IPS-18c (cell line): ENCODE results near the gene MTURN.
"Not testable (repeated sequence)": the region's sequence is repeated elsewhere in the genome, so short reads cannot be mapped to it uniquely, and the experiment has no call there.

ENCODE experiments used
- H3K4me3 ChIP-seq: 2 replicates; pipeline ENCODE4 v1.7.0; 2013; ENCODE audit warnings: low read depth, mild to moderate bottlenecking, low read length, moderate library complexity; ENCODE audit not compliant: insufficient read depth
- H3K9me3 ChIP-seq: one replicate; pipeline ENCODE4 v1.6.1; 2013; ENCODE audit warnings: mild to moderate bottlenecking, low read length, moderate library complexity; ENCODE audit not compliant: control insufficient read depth, insufficient read depth

Gene MTURN

DNA sequence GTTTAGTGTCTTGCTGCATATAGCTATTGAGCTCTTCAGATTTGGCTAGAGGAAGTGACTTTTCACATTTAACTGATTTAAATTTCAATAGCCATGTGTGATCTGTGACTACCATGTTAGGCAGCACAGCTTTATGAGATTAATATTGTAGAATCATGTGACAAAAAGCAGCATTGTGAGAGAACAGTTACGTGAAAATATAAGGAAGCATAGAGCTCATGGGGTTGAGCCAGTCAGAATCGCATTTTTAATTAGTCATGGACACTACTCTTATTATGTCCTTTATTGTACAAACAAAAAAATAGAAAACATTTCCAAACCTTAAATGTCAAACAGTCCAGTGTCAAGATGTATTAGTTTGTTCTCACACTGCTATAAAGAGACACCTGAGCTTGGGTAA is 48.0 kb downstream of the MTURN start:
- Histone ChIP-seq H3K4me3 (no peak overlapping the region), H3K9me3 (peaks cover 6% of the 10 kb centered on the region)

DNA sequence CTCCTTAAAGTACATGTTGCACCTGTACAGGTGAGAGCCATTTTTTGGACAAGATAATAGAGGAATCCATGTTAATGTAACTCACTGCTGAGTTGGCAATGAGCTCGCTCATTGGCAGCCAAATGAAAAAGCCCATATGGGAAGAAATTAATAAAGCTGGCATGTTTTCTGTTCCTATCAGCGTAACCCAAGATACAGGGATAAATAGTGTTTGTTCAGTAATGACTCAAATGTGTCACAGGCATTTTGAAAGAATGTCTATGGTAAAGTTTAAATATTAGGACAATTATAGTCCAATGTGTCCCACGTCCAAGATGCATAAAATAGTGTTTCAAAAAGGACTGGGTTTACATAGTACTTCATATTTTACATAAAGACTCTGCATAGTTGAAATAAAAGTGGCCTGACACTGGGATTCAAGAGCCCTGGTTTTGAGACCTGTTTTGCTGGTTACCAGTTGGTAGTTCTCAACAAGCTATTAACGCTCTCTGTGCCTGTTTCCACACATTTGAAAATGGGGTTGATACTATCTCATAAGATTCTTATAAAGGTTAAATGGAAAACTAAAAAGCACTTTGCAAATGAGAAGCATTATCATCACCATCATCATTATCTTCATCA is 49.1 kb downstream of the MTURN start:
- Histone ChIP-seq H3K9me3 (peaks cover 6% of the 10 kb centered on the region), H3K4me3 (no peak overlapping the region)

DNA sequence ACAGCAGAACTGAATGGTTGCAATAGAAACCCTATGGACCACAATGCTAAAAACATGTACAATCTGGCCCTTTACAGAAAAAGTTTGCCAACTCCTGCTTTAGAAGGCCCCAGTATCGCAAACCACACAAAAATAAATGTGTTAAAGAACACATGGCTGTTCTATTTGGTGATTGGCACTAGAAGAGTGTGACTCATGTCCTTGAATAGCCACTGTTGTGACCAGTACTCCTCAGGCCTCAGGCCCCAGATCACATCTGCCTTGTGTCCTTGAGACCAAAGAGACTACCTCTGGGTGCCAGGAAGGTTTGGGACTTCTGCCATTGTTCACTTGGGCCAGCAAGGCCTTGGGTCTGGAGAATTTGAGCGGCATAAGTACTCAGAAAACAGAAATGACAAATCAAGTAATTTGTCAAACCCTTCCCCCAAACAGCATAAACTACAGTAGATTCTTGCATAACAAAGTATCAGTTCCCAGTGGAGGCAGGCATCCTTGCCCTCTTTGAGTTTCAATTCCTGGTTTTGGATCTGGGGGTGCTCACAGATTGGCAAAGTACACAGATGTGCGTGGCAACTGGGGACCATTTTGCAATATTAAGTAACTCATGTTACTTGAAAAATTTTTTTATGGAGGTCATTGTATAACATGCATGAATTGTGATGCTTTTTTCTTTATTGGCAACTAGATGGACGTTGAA is 50.2 kb downstream of the MTURN start:
- peaks cover 6% of the 10 kb centered on the region for H3K9me3 ChIP-seq
- no peak overlapping the region for H3K4me3 ChIP-seq

DNA sequence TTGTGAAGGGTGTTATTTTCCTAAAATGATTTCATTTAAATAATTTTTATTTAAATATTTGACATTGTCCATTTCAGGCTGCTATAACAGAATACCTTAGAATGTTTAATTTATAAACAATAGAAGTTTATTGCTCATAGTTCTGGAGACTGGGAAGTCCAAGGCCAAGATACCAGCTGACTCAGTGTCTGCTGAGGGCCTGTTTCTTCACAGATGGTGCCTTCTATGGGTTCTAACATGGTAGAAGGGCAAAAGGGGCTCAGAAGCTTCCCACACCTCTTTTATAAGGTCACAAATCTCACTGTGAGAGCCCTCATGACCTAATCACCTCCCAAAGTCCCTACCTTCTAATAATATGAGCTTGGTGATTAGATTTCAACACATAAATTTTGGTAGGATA is 50.7 kb downstream of the MTURN start:
- peaks cover 6% of the 10 kb centered on the region for H3K9me3 ChIP-seq
- no peak overlapping the region for H3K4me3 ChIP-seq

DNA sequence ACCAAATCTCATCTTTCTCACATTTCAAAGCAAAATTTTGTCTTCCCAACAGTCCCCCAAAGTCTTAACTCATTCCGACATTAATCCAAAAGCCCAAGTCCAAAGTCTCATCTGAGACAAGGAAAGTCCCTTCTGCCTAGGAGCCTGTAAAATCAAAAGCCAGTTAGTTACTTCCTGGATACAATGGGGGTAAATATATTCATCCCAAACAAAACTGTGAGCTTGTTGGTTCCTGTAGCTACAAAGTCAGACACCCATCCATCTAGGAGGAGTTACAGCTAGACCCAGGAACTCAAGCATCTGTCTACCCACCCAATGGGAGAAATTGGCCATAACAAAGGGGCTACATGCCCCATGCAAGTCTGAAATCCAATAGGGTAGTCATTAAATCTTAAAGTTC is 51.9 kb downstream of the MTURN start:
- Histone ChIP-seq H3K9me3 (peaks cover 6% of the 10 kb centered on the region), H3K4me3 (no peak overlapping the region)

DNA sequence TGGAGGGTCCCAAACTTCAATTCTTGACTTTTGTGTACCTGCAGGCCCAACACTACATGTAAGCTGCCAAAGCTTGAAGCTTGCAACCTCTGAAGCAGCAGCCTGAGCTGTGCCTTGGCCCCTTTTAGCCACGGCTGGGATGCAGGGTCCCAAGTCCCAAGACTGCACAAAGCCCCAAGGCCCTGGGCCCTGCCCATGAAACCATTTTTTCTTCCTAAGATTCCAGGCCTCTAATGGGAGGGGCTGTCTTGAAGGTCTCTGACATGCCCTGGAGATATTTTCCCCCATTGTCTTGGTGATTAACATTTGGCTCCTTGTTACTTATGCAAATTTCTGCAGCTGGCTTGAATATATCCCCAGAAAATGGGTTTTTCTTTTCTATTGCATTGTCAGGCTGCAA is 52.7 kb downstream of the MTURN start:
- H3K9me3 ChIP-seq, result peaks cover 6% of the 10 kb centered on the region
- H3K4me3 ChIP-seq, result no peak overlapping the region

DNA sequence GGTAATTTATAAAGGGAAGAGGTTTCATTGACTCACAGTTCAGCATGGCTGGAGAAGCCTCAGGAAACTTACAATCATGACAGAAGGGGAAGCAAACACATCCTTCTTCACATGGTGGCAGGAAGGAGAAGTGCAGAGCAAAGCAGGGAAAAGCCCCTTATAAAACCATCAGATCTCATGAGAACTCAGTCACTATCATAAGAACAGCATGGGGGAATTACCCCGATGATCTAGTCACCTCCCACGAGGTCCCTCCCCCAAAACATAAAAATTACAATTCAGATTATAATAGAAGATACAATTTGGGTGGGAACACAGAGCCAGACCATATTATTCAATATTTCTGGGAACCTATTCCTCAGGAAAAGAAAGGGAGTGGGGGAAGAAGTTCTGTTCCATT is 53.6 kb downstream of the MTURN start:
- H3K4me3 ChIP-seq, H3K9me3 ChIP-seq: not testable (repeated sequence)

DNA sequence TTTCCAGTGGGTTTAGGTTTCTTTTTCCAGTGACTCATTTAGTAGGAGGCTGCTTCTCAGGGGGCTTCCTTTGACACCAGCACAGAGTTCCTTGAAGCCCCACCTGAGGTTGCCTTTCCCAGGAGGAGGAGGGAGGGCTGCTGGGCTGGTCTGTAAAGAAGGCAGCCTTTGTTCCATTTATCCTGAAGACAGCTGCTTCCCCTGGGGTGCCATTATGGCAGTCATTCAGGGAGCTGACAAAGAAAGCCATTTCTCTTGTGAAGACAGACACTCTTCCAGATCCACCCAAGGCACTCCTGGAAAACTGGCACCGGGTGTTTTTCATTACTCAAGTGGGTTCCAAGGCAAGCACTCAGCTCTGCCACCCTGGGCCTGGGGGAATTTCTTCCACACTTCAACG is 54.0 kb downstream of the MTURN start:
- H3K9me3 ChIP-seq, result peaks cover 6% of the 10 kb centered on the region
- H3K4me3 ChIP-seq, result no peak overlapping the region

DNA sequence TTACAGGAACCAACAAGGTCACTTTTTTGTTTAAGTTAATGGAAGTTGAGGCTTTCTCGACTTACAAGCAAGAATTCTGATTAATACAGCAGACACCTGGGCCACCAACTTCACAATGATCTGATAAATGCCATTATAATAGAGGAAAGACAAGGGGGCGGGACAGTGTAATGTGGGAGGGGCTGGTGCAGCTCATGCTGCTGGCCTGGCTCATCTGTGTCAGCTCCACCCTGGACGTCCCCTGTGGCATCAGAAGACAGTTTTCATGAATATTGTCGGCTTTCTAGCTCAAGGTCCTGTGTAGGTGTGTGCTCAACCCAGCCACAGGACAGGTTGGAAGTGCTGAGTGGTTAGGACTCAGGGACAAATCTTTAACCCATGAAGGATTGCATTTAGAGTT is 57.0 kb downstream of the MTURN start:
- H3K4me3 ChIP-seq, result no peak overlapping the region
- peaks cover 13% of the 10 kb centered on the region for H3K9me3 ChIP-seq

DNA sequence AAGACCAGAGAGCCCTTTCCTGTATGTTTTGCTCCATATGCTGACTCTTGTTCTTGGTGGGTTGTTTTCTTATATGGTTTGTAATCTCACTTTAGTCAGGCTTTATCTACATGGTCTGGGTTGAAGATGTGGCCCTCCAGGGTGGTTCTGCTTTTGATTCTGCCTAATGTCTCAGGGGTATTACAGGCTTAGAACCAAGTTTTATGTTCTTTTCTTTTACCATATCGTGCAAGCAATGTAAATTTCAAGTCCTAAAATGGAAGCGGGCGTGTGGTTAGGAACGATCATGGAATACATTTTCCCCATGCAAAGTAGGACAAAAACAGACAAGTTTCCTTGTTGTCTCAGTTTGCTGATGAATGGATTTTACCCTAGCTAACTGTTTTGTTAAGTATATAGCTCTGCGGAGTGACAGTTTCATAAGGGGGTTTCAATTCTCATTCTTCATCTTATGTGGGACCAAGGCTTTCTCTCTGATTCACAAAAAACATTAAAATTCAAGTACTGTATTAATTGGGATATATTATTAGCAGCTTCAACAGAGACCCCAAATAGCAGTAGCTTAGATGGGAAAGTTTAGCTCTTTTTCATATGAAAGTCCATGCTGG is 58.7 kb downstream of the MTURN start:
- Histone ChIP-seq H3K9me3 (peaks cover 12% of the 10 kb centered on the region), H3K4me3 (no peak overlapping the region)

DNA sequence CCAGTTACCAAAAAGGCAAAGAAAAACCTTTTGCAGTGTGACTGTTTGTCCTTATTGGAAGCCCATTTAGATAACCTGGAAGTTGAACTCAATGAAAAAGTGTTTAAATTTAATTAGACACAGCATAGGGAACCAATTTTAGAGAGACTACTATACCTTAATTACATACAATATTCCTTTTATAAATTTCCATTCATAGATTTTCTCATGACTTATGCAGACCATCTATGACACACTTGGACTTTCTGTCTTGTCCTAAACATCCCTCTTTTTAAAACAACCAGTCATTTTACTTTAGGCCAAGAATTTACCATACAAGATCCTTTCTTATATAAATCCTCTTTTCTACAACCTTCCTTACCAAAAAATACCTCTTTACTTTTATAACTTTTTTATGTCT is 61.6 kb downstream of the MTURN start:
- H3K4me3 ChIP-seq, result no peak overlapping the region
- peaks cover 12% of the 10 kb centered on the region for H3K9me3 ChIP-seq

DNA sequence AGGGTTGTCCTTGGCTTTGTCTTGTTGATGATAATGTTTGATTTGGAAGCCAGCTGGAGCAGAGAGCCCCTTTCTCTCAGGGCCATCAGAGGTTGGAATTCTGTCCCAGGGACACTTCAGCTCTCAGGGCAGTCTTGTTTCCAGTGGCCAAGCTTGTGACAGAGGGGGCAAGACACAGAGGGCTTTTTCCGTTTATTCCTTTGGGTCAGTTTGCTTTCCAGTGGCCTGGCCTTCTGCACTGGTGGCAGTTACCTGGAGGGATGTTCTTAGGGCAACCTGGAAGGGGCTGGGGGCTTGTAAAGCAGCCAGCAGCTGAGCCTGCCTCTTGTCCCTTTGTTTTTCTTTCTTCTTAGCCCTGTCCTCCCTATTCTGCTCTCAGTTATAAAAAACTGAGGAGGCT is 62.7 kb downstream of the MTURN start:
- H3K4me3 ChIP-seq, result no peak overlapping the region
- H3K9me3 ChIP-seq, result peaks cover 12% of the 10 kb centered on the region

DNA sequence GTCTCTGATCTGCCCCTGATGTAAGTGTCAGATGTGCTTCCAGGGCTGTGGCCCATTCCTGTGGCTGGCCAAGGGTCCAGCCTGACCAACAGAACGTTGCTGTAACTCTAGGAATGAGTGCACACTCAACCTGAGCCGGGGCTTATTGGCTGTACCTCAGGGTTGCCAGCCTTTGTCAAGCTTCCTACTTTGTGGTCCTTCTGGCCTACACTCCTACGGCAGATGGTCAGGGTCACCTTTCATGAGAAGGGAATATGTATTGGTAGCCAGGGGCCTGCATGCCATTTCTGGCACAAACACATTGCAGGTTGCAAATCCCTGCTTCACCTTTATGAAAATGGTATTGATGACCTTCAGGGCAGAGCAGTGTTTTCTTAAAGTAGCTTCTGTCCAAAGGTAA is 64.5 kb downstream of the MTURN start:
- no peak overlapping the region for H3K4me3 ChIP-seq
- H3K9me3 ChIP-seq, result peaks cover 12% of the 10 kb centered on the region

DNA sequence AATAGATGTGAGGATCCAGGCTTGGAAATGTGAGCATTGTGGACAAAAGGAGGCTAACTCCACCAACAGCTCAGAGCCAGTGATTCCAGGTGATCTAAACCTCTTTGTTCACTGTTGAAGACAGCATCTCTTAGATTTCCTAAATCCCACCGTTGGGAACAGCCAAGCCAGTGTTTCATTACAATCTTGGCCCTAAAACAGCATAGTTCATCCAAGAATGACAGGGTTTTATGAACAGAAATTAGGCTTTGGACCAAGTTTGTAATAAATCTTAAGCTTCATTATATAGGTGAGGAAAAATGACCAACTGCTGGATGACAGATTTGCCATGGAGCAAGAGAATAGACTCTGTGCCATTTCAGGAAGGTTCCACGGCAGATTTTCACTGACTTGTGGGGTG is 65.8 kb downstream of the MTURN start:
- Histone ChIP-seq H3K9me3 (peaks cover 9% of the 10 kb centered on the region), H3K4me3 (no peak overlapping the region)

DNA sequence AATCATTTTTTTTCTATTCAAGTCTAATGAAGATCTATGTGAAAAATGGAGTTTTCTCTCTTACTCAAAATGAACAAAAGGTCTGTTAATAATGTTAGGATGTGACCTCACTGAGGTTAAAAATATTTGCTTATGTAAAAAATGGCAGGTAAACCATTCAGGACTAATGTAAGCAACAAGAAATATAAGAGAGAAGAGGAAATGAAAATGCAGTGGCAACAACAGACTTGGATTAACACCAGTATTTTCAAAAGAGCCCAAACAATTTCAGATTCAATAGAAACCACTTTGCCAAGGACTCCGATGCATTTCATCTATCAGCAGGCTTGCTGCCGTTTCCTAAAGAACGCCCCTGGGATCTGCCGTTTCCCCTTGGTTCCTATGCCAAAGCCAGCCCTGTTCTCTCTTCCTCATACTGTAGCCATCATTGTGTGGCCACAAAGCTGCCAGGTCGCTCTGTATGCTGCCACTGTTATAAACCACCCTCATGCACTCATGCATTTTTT is 66.4 kb downstream of the MTURN start:
- no peak overlapping the region for H3K4me3 ChIP-seq

DNA sequence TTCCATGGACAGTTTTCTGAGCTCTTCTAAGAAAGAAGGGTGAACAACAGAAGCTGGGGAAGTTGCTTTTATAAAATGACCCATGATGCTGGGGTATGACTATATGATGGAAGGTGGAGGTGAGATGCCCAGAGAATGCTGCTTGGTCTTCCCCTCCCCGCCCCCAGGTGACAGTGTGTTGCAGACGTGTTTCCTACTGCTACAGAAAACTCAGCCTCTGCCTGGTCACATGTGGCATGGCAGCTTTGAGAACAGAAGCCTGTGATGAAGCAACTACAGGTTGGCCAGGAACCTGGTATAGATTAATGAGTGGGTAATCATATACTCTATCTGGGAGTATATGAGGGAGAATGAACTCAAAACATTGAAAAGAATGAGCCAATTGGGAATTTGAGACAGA is 67.1 kb downstream of the MTURN start:
- peaks cover 3% of the 10 kb centered on the region for H3K9me3 ChIP-seq
- H3K4me3 ChIP-seq, result no peak overlapping the region

More for the DNA sequence above, 66.4 kb downstream of the MTURN start:
- H3K9me3 ChIP-seq, result peaks cover 3% of the 10 kb centered on the region

DNA sequence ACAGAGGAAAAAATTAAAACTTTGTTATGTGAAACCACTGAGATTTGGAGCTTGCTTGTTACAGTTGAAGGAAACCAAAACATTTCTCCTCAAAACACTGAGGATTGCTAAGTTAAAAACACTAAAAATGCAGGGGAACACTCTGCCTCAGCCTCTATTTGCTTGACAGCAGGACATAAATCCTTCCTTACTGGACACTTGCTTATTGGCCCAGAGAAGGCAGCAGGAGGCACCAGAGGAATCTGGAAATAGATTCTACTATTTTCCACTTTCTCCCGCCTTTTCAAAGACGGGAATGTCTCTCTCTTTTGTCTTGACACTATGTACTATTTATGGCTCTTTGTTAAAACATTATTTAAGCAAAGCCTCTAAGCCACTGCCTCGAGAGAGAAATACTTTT is 67.9 kb downstream of the MTURN start:
- H3K9me3 ChIP-seq, result no peaks in the 10 kb centered on the region
- H3K4me3 ChIP-seq, result no peak overlapping the region

DNA sequence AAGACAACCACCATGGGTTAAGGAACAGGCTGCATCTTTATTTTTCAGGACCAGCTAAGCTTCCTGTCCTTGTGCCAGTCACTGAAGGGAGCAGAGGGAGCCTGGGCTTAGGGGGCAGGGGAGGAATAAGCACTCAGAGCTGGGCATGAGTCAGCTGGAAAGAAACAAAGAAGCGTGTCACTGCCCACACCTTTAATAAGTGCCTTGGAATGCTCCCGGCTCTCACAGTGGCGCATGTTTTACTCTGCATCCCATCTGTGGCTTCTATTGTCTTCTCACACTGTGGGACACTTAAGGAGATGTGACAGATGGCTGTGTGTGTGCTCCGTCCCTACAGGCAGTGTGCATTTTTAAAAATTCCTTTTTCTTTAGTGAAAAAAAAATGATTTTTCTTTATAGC is 71.7 kb downstream of the MTURN start:
- Histone ChIP-seq H3K9me3 (no peaks in the 10 kb centered on the region), H3K4me3 (no peak overlapping the region)
